Prostate gland (tissue), 2 donors: ENCODE measurements around the gene CTNNA3. TPM values are rescaled to one million over a fixed set of nuclear protein-coding genes. Genes with fewer than 3 reads are reported as not detected.

Source experiments
- DNase-seq: peaks from one replicate; pipeline ENCODE4 v3.0.0-alpha.2; 2019; ENCODE audit warnings: low spot score
- H3K27ac ChIP-seq, 2 donors: fragments of 200-600 bp; sonication (generic); 2 replicates each; pipeline ENCODE4 v1.5.1; 2017 to 2019
- H3K27me3 ChIP-seq: fragments of 200-600 bp; sonication (generic); replicated peaks from 2 replicates; pipeline ENCODE4 v1.5.1; 2019; ENCODE audit not compliant: insufficient read depth
- H3K36me3 ChIP-seq, 2 donors: fragments of 200-600 bp; sonication (generic); 1 replicate in 1 of 2; 2 replicates in 1 of 2; pipeline versions ENCODE4 v1.5.1 to v1.8.1; 2017 to 2019
- H3K4me1 ChIP-seq: fragments of 200-600 bp; sonication (generic); replicated peaks from 2 replicates; pipeline ENCODE4 v1.5.1; 2019
- H3K4me3 ChIP-seq, 2 donors: fragments of 200-600 bp; sonication (generic); 2 replicates each; pipeline ENCODE4 v1.5.1; 2017 to 2019
- H3K9me3 ChIP-seq: fragments of 200-600 bp; sonication (generic); 2 replicates; pipeline ENCODE4 v1.5.1; 2017
- POLR2A ChIP-seq: fragments of 450-650 bp; IDR thresholded peaks from one replicate; pipeline ENCODE4 v1.6.1; 2016; ENCODE audit warnings: antibody characterized with exemption, mild to moderate bottlenecking
- POLR2AphosphoS5 ChIP-seq: sonication (generic); formaldehyde crosslinking; IDR thresholded peaks from one replicate; pipeline ENCODE4 v1.6.1; 2017; ENCODE audit warnings: antibody characterized with exemption
- WGBS: methylation state at CpG from one replicate; pipeline ENCODE4 v1.1.5; 2018; 5-methylcytosine and 5-hydroxymethylcytosine counted together
- intact Hi-C: fragments of 100-400 bp; cut with DNase I; formaldehyde crosslinking; loops from one replicate; pipeline ENCODE4 v1.14.2; 2022
- total RNA-seq, 2 donors: library from RNA; depleted of rRNA; stranded (reverse); fragments of >200 nt; gene quantifications; one replicate each; pipeline ENCODE4 v1.1.0, GENCODE V29; 2016
- TF ChIP-seq, protein P1 (sequence below), 4 experiments: fragments of 200-600 bp in 2 of 4; fragments of 450-650 bp in 2 of 4; sonication (generic) in 2 of 4; IDR thresholded peaks; 1 replicate in 3 of 4; 2 replicates in 1 of 4; pipeline ENCODE4 v1.5.1; 2016 to 2019; ENCODE audit warnings: antibody characterized with exemption in 4 of 4, mild to moderate bottlenecking in 2 of 4, moderate library complexity in 2 of 4

The CTNNA3 gene
- total RNA-seq, 2 donors from 2014 or later, result 0.27 to 7.2 TPM

DNA sequence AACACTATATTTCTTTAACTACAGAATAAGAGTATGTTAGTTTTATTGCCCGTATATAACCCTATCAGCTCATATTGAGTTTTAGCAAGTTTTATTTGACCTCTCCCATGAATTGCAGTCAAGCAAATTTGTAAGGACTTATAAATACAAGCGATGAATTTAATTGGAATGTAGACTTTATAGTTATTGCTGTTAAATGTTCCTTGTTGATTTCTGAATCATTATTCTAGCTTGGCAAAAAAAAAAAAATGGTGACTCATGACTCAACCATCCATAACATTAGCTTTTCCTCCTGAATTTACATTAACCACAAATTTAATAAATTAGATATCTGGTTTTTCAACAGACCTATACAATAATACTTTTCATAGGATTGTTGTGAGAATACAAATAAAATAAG lies 1104.1 kb downstream of the CTNNA3 start:
- H3K27ac ChIP-seq, result no peak overlapping the region
- no peak for DNase-seq
- 55% methylated on average over 2 of the region's 2 CpGs for WGBS
- no peaks in the 10 kb centered on the region for H3K36me3 ChIP-seq
- intact Hi-C loops, result no loop called here
- H3K4me1 ChIP-seq, result no peaks in the 10 kb centered on the region
- H3K27me3 ChIP-seq, result no peaks in the 10 kb centered on the region
- TF ChIP-seq, protein P1, sequence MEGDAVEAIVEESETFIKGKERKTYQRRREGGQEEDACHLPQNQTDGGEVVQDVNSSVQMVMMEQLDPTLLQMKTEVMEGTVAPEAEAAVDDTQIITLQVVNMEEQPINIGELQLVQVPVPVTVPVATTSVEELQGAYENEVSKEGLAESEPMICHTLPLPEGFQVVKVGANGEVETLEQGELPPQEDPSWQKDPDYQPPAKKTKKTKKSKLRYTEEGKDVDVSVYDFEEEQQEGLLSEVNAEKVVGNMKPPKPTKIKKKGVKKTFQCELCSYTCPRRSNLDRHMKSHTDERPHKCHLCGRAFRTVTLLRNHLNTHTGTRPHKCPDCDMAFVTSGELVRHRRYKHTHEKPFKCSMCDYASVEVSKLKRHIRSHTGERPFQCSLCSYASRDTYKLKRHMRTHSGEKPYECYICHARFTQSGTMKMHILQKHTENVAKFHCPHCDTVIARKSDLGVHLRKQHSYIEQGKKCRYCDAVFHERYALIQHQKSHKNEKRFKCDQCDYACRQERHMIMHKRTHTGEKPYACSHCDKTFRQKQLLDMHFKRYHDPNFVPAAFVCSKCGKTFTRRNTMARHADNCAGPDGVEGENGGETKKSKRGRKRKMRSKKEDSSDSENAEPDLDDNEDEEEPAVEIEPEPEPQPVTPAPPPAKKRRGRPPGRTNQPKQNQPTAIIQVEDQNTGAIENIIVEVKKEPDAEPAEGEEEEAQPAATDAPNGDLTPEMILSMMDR (IDR thresholded peaks at IDR 0.05), result no peak
- TF ChIP-seq POLR2A (no peak), POLR2AphosphoS5 (no peak)
- no peaks in the 10 kb centered on the region for H3K9me3 ChIP-seq
- H3K4me3 ChIP-seq, result no peak overlapping the region

DNA sequence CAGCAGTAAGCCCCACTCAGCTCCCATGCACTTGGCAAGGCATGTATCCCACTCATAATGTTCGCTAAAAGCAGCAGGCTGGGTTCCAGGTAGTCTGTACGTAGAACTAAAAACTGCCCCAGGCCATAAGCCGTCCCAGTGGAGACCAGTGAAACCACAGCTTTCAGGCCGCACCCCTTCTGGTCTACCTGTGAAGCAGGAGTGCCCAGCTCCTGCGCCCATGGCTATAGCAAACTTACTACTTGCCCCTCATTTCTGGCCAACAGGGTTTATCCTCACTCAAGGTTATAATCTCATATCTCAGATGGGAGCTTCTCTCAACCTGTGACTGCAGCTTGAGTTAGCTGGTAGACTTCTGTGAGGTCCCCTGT lies 1108.3 kb downstream of the CTNNA3 start:
- Histone ChIP-seq H3K27ac (no peak overlapping the region), H3K27me3 (no peaks in the 10 kb centered on the region), H3K4me3 (no peak overlapping the region), H3K4me1 (no peaks in the 10 kb centered on the region), H3K9me3 (no peaks in the 10 kb centered on the region), H3K36me3 (no peaks in the 10 kb centered on the region)
- DNase-seq, result no peak
- 87% methylated on average over 4 of the region's 5 CpGs for WGBS
- intact Hi-C loops, result no loop called here
- no peak for TF ChIP-seq POLR2A
- TF ChIP-seq, protein P1 (IDR thresholded peaks at IDR 0.05), result no peak
- no peak for TF ChIP-seq POLR2AphosphoS5

DNA sequence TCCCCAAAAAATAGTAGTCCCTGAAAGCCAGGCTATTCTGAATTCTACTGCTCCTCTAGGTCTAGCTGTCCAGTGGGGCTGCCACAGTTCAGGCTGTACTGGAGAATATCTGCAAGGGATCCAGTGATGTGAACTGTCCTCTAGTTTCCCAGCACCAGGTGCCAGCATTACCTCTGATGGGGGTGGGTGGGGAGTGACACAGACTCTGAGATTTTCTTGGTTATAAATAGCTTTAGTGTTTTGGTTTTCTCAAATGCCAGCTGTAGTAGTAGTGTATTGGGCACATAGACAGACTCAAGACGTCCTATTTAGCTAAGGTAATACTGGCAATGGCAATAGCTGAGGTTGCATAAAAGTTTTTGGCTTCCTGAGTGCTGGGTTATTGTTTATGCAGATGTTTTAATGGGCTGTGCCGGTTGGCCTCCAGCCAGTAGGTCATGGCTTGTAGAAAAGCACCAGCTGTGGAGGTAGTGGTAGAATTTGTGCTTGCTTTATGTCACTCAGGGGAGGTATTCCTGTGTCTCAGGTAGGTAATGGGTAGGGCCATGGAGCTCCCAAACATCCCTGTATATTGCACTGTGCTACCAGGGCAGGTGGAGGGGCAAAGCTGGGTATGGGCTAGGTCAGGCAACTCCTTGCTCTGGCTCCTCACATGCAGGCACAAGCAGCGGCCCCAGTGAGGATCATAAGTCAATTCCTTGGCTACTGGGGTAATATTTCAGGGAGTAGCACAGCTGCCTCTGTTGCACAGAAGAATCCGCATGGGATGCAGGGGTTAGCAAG lies 1108.9 kb downstream of the CTNNA3 start:
- intact Hi-C loops, result no loop called here
- DNase-seq, result no peak
- no peak overlapping the region for H3K4me3 ChIP-seq
- TF ChIP-seq POLR2A (no peak), POLR2AphosphoS5 (no peak)
- TF ChIP-seq, protein P1 (IDR thresholded peaks at IDR 0.05), result no peak
- H3K27me3 ChIP-seq, result no peaks in the 10 kb centered on the region
- WGBS, result 60% methylated on average over 4 of the region's 4 CpGs
- no peak overlapping the region for H3K27ac ChIP-seq
- H3K36me3 ChIP-seq, result no peaks in the 10 kb centered on the region
- H3K9me3 ChIP-seq, result no peaks in the 10 kb centered on the region
- no peaks in the 10 kb centered on the region for H3K4me1 ChIP-seq

DNA sequence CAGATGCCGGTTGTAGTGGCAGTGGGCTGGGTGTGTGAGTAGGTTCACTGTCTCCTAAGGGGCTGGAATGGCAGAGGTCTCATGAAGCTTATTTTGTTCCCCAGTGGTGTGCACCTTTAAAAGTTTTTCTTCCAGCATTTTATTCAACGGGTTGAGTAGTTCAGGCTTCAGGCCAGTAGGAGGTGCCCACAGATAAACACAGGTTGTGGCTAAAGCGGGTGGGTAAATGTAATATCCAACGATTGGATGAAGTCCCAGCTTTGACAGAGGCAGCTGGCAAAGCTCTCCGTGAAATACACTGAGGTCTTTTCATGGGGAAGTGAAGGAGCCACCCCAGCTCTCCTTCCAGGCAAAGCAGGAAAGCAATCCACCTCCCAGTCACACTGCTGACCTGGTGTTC lies 1109.9 kb downstream of the CTNNA3 start:
- no peak for TF ChIP-seq POLR2A
- TF ChIP-seq POLR2AphosphoS5, result no peak
- TF ChIP-seq, protein P1 (IDR thresholded peaks at IDR 0.05), result no peak
- WGBS, result 39% methylated on average over 5 of the region's 5 CpGs
- intact Hi-C loops, result no loop called here
- Histone ChIP-seq H3K4me3 (no peak overlapping the region), H3K4me1 (no peaks in the 10 kb centered on the region), H3K27me3 (no peaks in the 10 kb centered on the region), H3K9me3 (no peaks in the 10 kb centered on the region), H3K36me3 (no peaks in the 10 kb centered on the region), H3K27ac (no peak overlapping the region)
- no peak for DNase-seq

DNA sequence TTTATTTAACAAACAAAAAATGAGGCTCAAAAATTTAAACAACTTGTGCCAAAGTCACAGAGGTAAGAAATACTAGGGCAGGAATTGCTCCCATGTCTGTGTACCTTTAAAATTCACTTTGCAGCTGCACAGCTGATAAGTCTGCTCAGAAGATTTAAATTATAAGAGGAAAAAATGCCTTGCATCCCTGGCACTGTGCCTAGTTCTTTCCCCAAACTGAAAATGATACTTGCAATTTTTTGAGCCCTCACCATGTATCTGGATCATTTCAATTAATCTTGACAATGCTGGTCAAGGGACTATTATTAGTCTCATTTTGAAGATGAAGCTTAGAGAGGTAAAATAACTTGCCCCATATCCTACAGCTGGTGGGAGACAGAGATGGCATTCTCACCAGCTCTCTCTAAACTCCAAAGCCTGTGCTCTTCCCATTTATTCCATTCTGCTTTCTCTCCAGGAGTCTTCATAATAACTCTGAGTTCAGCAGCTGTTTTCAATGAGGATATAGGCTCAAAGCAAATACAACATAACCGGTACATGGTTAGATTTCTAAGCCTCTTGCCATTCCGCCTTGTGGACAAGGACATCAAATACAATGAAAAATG lies 1120.6 kb downstream of the CTNNA3 start:
- TF ChIP-seq POLR2A, result no peak
- no peak for TF ChIP-seq POLR2AphosphoS5
- TF ChIP-seq, protein P1 (IDR thresholded peaks at IDR 0.05), result no peak
- Histone ChIP-seq H3K4me3 (no peak overlapping the region), H3K4me1 (no peaks in the 10 kb centered on the region), H3K27me3 (no peaks in the 10 kb centered on the region), H3K36me3 (no peaks in the 10 kb centered on the region), H3K27ac (no peak overlapping the region), H3K9me3 (no peaks in the 10 kb centered on the region)
- WGBS, result 84% methylated on average over 2 of the region's 2 CpGs
- DNase-seq, result no peak
- intact Hi-C loops, result no loop called here
